Neural cell (in vitro differentiated cells): Measurements from ENCODE around the gene TNS1. TPM values are rescaled to one million over a fixed set of nuclear protein-coding genes. Genes with fewer than 3 reads are reported as not detected.

ENCODE experiments used
- H2AFZ ChIP-seq: fragments of 200-600, 300-800 bp; sonication (generic), shearing (Covaris generic); 2 replicates; pipeline ENCODE4 v1.6.0; 2014; ENCODE audit warnings: low read depth, mild to moderate bottlenecking, antibody characterized with exemption, low read length, moderate library complexity
- H3F3A ChIP-seq: fragments of 200-600 bp; shearing (Covaris generic); 2 replicates; pipeline ENCODE4 v1.6.1; 2016; ENCODE audit warnings: mild to moderate bottlenecking, moderate library complexity, mixed read lengths, antibody characterized with exemption, low read length; ENCODE audit not compliant: insufficient read depth, poor library complexity, severe bottlenecking
- H3K27ac ChIP-seq: fragments of 200-600, 300-800 bp; sonication (generic), shearing (Covaris generic); 2 replicates; pipeline ENCODE4 v1.5.1; 2014; ENCODE audit warnings: mild to moderate bottlenecking, low read length, moderate library complexity
- H3K27me3 ChIP-seq: fragments of 300-800, 200-600 bp; sonication (generic), shearing (Covaris generic); 2 replicates; pipeline ENCODE4 v1.6.0; 2014; ENCODE audit warnings: mild to moderate bottlenecking, low read depth, low read length, moderate library complexity; ENCODE audit not compliant: insufficient read depth
- H3K36me3 ChIP-seq: fragments of 300-800, 200-600 bp; sonication (generic), shearing (Covaris generic); 2 replicates; pipeline ENCODE4 v1.5.1; 2014; ENCODE audit warnings: mild to moderate bottlenecking, antibody characterized with exemption, low read length, moderate library complexity; ENCODE audit not compliant: insufficient read depth
- H3K4me2 ChIP-seq: fragments of 300-800, 200-600 bp; sonication (generic), shearing (Covaris generic); 2 replicates; pipeline ENCODE4 v1.6.0; 2014; ENCODE audit warnings: mild to moderate bottlenecking, low read length
- H3K4me3 ChIP-seq: fragments of 300-800, 200-600 bp; sonication (generic), shearing (Covaris generic); 2 replicates; pipeline ENCODE4 v1.5.1; 2014; ENCODE audit warnings: mild to moderate bottlenecking, low read length, moderate library complexity
- H3K79me2 ChIP-seq: fragments of 200-600 bp; shearing (Covaris generic); replicated peaks from 2 replicates; pipeline ENCODE4 v1.6.0; 2014; ENCODE audit warnings: mild to moderate bottlenecking, low read length, moderate library complexity; ENCODE audit not compliant: insufficient read depth
- H3K9ac ChIP-seq: fragments of 300-800, 200-600 bp; sonication (generic), shearing (Covaris generic); 2 replicates; pipeline ENCODE4 v1.6.1; 2016; ENCODE audit warnings: mild to moderate bottlenecking, low read length, mixed read lengths
- H3K9me2 ChIP-seq: fragments of 200-600 bp; shearing (Covaris generic); 2 replicates; pipeline ENCODE4 v1.6.1; 2016; ENCODE audit warnings: mild to moderate bottlenecking, low read length, mixed read lengths; ENCODE audit not compliant: insufficient read depth
- H3K9me3 ChIP-seq: fragments of 200-600, 300-800 bp; sonication (generic), shearing (Covaris generic); 2 replicates; pipeline ENCODE4 v1.6.1; 2016; ENCODE audit warnings: mild to moderate bottlenecking, mixed run types, low read length, moderate library complexity, mixed read lengths
- H4K20me1 ChIP-seq: fragments of 200-600 bp; shearing (Covaris generic); 2 replicates; pipeline ENCODE4 v1.6.1; 2016; ENCODE audit warnings: mild to moderate bottlenecking, mixed run types; ENCODE audit not compliant: insufficient read depth
- EP300 ChIP-seq: fragments of 450-650 bp; conservative IDR thresholded peaks from 2 replicates; pipeline ENCODE4 v1.6.1; 2014; ENCODE audit warnings: antibody characterized with exemption, mild to moderate bottlenecking, moderate library complexity; ENCODE audit not compliant: poor library complexity, severe bottlenecking
- EZH2 ChIP-seq: fragments of 200-600, 300-800 bp; shearing (Covaris generic), sonication (generic); IDR thresholded peaks from 2 replicates; pipeline ENCODE4 v1.6.1; 2014; ENCODE audit warnings: antibody characterized with exemption, low read length, borderline replicate concordance, mild to moderate bottlenecking; ENCODE audit not compliant: insufficient read depth, poor library complexity, severe bottlenecking
- MXI1 ChIP-seq: fragments of 450-650 bp; conservative IDR thresholded peaks from 2 replicates; pipeline ENCODE4 v1.6.1; 2014; ENCODE audit warnings: antibody characterized with exemption, mild to moderate bottlenecking; ENCODE audit not compliant: poor library complexity, severe bottlenecking
- POLR2AphosphoS5 ChIP-seq: IDR thresholded peaks from 2 replicates; pipeline ENCODE4 v1.6.1; 2012
- RAD21 ChIP-seq: fragments of 450-650 bp; conservative IDR thresholded peaks from 2 replicates; pipeline ENCODE4 v1.6.1; 2014; ENCODE audit warnings: antibody characterized with exemption, mild to moderate bottlenecking, moderate library complexity
- SMC3 ChIP-seq: fragments of 450-650 bp; conservative IDR thresholded peaks from 2 replicates; pipeline ENCODE4 v1.6.1; 2014; ENCODE audit warnings: antibody characterized with exemption, mild to moderate bottlenecking, moderate library complexity; ENCODE audit not compliant: poor library complexity
- TAF1 ChIP-seq: IDR thresholded peaks from 2 replicates; pipeline ENCODE4 v1.6.1; 2012; ENCODE audit warnings: low read depth
- polyA plus RNA-seq: library from polyadenylated mRNA; depleted of rRNA; stranded (reverse); fragments of >200 nt; gene quantifications from 2 replicates; pipeline ENCODE4 v1.2.3, GENCODE V29; 2014
- TF ChIP-seq, protein P1 (sequence below): fragments of 450-650 bp; IDR thresholded peaks from 2 replicates; pipeline ENCODE4 v1.5.1; 2014; ENCODE audit warnings: antibody characterized with exemption, mild to moderate bottlenecking, moderate library complexity; ENCODE audit not compliant: poor library complexity, severe bottlenecking
- TF ChIP-seq, protein P2 (sequence below): IDR thresholded peaks from 2 replicates; pipeline ENCODE4 v1.6.1; 2012; ENCODE audit warnings: borderline replicate concordance

Gene TNS1
- polyA plus RNA-seq, 1 donor from 2014 or later = 1.5 TPM

DNA sequence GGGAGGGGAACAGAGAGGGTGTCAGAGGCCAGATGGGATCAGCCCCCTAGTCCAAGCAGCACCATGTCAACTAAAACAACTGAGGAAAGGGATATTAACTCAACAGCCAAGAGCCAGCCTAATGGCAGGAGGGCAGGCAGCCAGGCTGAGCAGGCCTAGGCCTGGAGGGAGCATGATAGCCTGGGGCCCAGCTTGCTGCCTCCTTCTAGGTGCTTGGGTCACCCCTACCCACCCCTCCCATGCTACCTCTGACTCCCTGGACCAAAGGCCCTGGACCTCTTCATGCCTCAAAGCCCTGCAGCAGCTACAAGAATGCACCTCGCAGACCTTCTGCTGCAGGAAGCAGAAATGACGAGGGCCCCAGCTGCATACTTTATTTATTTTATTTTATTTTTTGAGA lies 22.1 kb upstream of the TNS1 start:
- Histone ChIP-seq H3F3A (no peaks in the 10 kb centered on the region), H3K9me3 (no peaks in the 10 kb centered on the region), H3K9ac (no peak overlapping the region), H3K9me2 (no peaks in the 10 kb centered on the region), H3K4me2 (no peak overlapping the region), H3K4me3 (no peak overlapping the region), H3K79me2 (no peaks in the 10 kb centered on the region), H3K27me3 (no peaks in the 10 kb centered on the region), H2AFZ (no peak overlapping the region), H4K20me1 (no peaks in the 10 kb centered on the region), H3K27ac (no peak overlapping the region), H3K36me3 (no peaks in the 10 kb centered on the region)
- no peak for TF ChIP-seq MXI1
- no peak for TF ChIP-seq POLR2AphosphoS5
- no peak for TF ChIP-seq SMC3
- TF ChIP-seq EZH2 = no peak

DNA sequence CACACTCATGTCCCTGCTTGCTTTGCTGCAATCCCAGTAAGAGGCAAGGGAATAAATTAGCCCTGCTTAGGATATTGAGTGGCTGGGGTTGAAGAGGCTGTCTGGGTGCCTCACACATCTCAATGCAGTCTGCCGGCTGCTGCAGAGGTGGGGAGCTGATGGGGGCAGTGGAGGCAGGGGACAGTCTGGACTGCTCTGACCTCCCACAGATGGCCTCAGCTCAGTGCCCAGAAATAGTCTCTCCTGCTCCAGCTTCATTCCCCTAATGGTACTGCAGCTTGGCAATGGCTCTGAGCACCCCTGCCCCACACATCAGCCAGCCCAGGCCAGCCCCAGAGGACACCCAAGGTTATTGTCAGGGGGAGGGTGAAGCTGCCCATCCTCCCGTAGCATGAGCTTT lies 21.5 kb upstream of the TNS1 start:
- no peaks in the 10 kb centered on the region for H3K27me3 ChIP-seq
- no peaks in the 10 kb centered on the region for H3K9me3 ChIP-seq
- no peak overlapping the region for H3K9ac ChIP-seq
- H3K9me2 ChIP-seq = no peaks in the 10 kb centered on the region
- H3K4me2 ChIP-seq = no peak overlapping the region
- H2AFZ ChIP-seq = no peak overlapping the region
- H3K4me3 ChIP-seq = no peak overlapping the region
- H3K36me3 ChIP-seq = no peaks in the 10 kb centered on the region
- TF ChIP-seq, protein P1, sequence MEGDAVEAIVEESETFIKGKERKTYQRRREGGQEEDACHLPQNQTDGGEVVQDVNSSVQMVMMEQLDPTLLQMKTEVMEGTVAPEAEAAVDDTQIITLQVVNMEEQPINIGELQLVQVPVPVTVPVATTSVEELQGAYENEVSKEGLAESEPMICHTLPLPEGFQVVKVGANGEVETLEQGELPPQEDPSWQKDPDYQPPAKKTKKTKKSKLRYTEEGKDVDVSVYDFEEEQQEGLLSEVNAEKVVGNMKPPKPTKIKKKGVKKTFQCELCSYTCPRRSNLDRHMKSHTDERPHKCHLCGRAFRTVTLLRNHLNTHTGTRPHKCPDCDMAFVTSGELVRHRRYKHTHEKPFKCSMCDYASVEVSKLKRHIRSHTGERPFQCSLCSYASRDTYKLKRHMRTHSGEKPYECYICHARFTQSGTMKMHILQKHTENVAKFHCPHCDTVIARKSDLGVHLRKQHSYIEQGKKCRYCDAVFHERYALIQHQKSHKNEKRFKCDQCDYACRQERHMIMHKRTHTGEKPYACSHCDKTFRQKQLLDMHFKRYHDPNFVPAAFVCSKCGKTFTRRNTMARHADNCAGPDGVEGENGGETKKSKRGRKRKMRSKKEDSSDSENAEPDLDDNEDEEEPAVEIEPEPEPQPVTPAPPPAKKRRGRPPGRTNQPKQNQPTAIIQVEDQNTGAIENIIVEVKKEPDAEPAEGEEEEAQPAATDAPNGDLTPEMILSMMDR = no peak
- TF ChIP-seq, protein P2, sequence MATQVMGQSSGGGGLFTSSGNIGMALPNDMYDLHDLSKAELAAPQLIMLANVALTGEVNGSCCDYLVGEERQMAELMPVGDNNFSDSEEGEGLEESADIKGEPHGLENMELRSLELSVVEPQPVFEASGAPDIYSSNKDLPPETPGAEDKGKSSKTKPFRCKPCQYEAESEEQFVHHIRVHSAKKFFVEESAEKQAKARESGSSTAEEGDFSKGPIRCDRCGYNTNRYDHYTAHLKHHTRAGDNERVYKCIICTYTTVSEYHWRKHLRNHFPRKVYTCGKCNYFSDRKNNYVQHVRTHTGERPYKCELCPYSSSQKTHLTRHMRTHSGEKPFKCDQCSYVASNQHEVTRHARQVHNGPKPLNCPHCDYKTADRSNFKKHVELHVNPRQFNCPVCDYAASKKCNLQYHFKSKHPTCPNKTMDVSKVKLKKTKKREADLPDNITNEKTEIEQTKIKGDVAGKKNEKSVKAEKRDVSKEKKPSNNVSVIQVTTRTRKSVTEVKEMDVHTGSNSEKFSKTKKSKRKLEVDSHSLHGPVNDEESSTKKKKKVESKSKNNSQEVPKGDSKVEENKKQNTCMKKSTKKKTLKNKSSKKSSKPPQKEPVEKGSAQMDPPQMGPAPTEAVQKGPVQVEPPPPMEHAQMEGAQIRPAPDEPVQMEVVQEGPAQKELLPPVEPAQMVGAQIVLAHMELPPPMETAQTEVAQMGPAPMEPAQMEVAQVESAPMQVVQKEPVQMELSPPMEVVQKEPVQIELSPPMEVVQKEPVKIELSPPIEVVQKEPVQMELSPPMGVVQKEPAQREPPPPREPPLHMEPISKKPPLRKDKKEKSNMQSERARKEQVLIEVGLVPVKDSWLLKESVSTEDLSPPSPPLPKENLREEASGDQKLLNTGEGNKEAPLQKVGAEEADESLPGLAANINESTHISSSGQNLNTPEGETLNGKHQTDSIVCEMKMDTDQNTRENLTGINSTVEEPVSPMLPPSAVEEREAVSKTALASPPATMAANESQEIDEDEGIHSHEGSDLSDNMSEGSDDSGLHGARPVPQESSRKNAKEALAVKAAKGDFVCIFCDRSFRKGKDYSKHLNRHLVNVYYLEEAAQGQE = no peak
- TF ChIP-seq RAD21 = no peak
- TF ChIP-seq EP300 = no peak
- no peak for TF ChIP-seq POLR2AphosphoS5
- no peak for TF ChIP-seq SMC3
- TF ChIP-seq MXI1 = no peak
- no peak for TF ChIP-seq EZH2
- H3F3A ChIP-seq = no peaks in the 10 kb centered on the region
- no peak overlapping the region for H3K27ac ChIP-seq
- no peaks in the 10 kb centered on the region for H4K20me1 ChIP-seq
- no peaks in the 10 kb centered on the region for H3K79me2 ChIP-seq

DNA sequence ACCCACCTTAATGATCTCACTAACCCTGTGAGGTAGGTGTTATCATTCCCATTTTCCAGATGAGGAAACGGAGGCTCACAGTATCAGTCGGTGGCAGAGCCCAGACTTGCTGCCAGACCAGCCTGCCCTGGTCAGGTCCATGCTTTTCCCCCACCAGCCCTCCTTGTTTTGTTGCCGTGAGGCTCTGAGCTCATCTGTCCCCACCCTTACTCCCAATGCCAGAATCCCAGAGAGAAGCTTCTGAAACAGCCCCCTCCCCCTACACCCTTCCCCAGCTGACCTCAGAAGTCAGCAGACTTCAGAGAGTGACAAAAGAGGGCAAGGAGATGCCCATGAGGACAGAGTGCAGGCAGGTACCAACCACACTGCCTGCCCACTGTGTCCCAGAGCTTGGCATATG lies 20.8 kb upstream of the TNS1 start:
- TF ChIP-seq EZH2 (no peak), MXI1 (no peak), POLR2AphosphoS5 (no peak), SMC3 (no peak), TAF1 (no peak), EP300 (no peak), RAD21 (no peak)
- TF ChIP-seq, protein P2 = no peak
- TF ChIP-seq, protein P1 = no peak
- Histone ChIP-seq H3K4me2 (no peak overlapping the region), H3K27me3 (no peaks in the 10 kb centered on the region), H3F3A (no peaks in the 10 kb centered on the region), H3K4me3 (no peak overlapping the region), H3K9me3 (no peaks in the 10 kb centered on the region), H2AFZ (no peak overlapping the region), H3K27ac (no peak overlapping the region), H4K20me1 (no peaks in the 10 kb centered on the region), H3K9me2 (no peaks in the 10 kb centered on the region), H3K79me2 (no peaks in the 10 kb centered on the region), H3K9ac (no peak overlapping the region), H3K36me3 (no peaks in the 10 kb centered on the region)
